HFF-Myc (cell line): ENCODE measurements around the gene PSMB11.
"Not testable (repeated sequence)": the region's sequence is repeated elsewhere in the genome, so short reads cannot be mapped to it uniquely, and the experiment has no call there.

Source experiments
- DNase-seq: peaks from one replicate; pipeline ENCODE4 v3.0.0-alpha.2; 2011; ENCODE audit warnings: low read depth; ENCODE audit errors: extremely low read depth
- H3K4me3 ChIP-seq: replicated peaks from 2 replicates; pipeline ENCODE4 v1.5.1; 2011; ENCODE audit warnings: low read depth, mild to moderate bottlenecking, control low read depth, low read length
- CTCF ChIP-seq: IDR thresholded peaks from 2 replicates; pipeline ENCODE4 v1.5.1; 2012; ENCODE audit warnings: mild to moderate bottlenecking, low read depth, low read length, control low read depth; ENCODE audit errors: missing control alignments

The PSMB11 gene

DNA sequence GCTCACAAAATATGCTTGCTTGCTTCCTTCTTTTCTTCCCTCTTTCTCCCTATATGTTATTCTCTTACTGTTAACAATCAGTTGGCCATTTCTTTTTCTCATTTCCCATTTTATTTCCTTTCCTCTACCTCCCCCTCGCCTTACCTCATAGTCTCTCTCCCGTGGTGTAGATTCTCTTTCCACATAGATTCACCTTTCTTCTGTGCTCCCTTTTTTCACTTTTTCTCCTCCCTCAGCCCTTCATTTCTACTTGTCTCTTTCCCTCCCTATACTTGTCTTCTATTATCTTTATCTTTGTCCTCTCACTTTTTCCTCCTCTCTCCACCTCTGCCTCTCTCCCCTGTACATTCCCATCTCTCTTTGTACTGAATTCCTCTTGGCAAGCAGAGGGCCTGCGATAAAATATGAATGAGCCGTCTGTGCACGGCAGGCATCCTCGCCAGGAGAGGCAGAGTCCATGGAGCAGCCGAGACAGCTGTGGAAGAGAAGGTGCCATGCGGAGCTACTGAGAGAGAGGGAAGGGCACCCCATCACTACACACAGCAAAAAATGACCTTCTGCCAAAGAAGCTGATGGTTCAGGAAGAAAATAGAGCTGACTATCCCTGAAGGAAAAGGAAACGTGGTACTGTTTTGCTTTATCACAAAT, 44.2 kb upstream of the PSMB11 start:
- no peak overlapping the region for H3K4me3 ChIP-seq
- no peak for TF ChIP-seq CTCF
- DNase-seq: no peak

GRCh38 chr14:22998329-22999012, 43.5 kb upstream of the PSMB11 start:
- no peak for DNase-seq
- H3K4me3 ChIP-seq: no peak overlapping the region
- TF ChIP-seq CTCF: no peak

- no peak overlapping the region for H3K4me3 ChIP-seq
- DNase-seq: no peak
- no peak for TF ChIP-seq CTCF
Measured at GRCh38 chr14:23000860-23001259, 41.2 kb upstream of the PSMB11 start.

DNA sequence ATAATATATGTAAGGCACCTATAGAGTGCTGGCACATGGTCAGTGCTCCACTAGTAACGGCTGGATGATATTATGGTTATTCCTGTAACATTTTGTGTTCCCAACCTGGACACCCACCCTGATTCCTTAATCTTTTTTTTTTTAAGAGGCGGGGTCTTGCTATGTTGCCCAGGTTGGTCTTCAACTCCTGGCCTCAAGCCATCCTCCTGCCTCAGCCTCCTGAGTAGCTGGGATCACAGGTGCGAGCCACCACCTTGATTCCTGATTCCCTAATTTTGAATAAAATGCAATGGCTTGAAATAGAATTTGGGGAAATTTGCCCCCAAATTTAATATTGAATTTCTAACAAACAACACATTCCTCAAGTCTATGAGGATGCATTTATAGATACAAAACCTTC, 39.4 kb upstream of the PSMB11 start:
- no peak for DNase-seq

DNA sequence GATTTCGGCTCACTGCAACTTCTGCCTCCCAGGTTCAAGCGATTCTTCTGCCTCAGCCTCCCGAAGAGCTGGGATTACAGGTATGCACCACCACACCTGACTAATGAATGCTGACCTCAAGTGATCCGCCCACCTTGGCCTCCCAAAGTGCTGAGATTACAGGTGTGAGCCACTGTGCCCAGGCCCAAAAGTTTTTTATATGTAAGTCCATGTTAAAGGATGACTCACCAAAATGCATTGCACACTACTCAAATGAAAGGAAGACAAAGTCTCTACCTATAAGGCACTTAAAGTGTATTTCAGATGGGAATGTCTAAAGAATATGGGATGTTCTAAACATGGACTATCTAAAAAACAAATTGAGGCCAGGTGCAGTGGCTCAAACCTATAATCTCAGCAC, 37.7 kb upstream of the PSMB11 start:
- H3K4me3 ChIP-seq, DNase-seq: not testable (repeated sequence)

More for the DNA sequence above, 39.4 kb upstream of the PSMB11 start:
- no peak for TF ChIP-seq CTCF
- H3K4me3 ChIP-seq: no peak overlapping the region

DNA sequence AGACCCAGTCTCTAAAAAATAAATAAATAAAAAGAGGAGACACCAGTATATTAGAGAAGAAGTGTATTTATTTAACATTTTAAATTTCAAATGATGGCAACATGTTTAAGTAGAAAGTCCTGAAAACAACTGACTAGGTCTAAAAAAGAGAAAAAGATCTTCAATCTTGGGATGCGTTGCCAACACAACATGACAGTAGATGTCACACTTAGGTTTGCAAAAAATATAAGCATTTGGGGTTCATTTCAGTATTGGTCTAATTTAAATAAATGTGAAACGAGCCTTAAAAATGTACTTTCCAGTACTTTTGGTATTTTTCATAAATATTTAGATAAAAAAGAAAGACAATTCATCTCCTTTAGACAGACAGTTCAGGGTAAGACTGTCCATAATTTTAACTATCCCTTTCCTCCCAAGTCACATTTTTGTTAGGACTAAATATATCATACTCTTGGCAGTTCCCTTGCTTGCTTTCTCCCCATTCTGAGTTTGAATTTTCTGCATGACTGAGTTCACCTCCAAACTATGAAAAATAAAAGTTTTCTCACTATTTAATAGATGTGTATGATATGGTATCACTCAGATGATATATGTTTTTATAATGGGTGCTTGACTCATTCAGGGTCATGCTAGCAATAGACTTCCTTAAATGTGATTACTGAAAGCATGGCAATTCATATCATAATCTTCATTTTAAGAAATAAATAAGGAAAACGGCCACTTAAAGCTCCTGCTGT, 36.4 kb upstream of the PSMB11 start:
- no peak for TF ChIP-seq CTCF
- DNase-seq: no peak
- peak overlapping the region; percentile 50; the same call in 1 of the 2 replicates for H3K4me3 ChIP-seq

DNA sequence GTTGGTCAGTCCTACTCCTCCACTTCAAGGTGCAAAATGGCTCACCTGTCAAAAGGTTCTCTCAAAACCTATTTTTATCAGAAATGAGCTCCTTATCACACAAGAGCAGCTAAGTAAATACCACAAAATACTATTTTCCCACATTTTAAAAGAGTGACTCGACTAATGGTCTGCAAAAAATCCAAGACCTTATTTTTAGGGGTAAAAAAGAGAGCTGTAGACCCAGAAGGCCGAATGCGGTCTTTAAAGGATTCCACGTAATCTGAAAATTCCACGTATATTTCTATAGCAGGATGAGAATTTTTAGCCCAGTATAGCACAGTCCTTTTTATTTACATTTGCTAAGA, 35.9 kb upstream of the PSMB11 start:
- peak overlapping the region; percentile 50 for H3K4me3 ChIP-seq
- no peak for DNase-seq
- TF ChIP-seq CTCF: no peak
